Endometrial microvascular endothelial cells (primary cell): ENCODE data around the gene HERC2. TPM values are rescaled to one million over a fixed set of nuclear protein-coding genes. Genes with fewer than 3 reads are reported as not detected.
"Not testable (repeated sequence)": the region's sequence is repeated elsewhere in the genome, so short reads cannot be mapped to it uniquely, and the experiment has no call there.

Experiments
- in situ Hi-C: cut with HindIII; loops from 2 replicates; pipeline ENCODE4 v1.10.0; 2017; ENCODE audit warnings: low sequenced_read_pairs, low pct_unique_long_range_greater_than_20kb; ENCODE audit errors: inconsistent ontology term
- total RNA-seq: library from RNA; depleted of rRNA; stranded (reverse); fragments of >200 nt; gene quantifications from one replicate; pipeline ENCODE4 v1.2.3, GENCODE V29; 2015; ENCODE audit errors: inconsistent ontology term

Gene HERC2
- total RNA-seq, 1 donor from 2014 or later = 83.4 TPM

GRCh38 chr15:28123408-28124023 is 198.5 kb downstream of the HERC2 start:
- in situ Hi-C loops = no loop called here

DNA sequence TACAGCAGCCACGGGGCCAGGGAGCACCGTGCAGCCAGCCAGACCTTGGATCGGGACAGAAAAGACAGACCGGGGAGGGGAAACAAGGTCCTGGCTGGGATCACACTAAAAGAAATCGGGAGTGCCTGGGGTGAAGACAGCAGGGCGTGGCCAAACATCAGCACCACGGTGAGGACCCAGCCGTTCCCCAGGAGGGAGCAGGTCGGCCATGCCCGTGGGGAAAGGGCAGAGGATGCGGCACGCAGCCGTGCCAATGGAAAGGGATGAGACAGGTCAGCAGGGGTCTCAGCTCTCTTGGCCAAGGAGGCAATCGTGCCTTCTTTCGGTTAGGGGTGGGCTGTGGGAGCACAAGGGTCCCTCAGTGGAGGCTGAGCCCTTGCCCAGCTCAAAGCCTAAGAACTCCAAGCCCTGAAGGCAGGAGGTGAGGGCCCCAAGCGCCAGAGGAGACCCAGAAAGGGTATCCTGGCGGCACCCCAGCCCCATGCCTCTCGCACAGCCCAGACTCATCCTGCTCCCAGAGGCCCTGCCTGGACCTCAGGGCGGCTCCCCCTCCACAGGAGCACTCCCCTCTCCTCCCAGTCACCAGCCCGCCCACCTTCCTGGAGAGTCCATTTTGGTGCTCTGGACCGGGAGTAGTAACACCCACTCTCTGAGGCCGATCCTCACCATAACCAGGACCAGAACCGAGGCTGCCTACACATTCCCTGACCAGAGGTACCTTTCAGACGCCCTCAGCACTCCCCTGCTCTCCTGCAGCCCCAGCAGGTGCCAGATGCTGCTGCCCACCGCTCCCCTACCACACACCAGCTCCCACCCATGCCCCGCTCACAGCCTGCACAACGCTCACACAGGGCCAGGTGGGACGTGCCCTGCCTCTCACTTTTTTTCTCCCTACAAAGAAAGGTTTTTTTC is 199.7 kb downstream of the HERC2 start:
- in situ Hi-C loops = no loop called here

- in situ Hi-C loops = not testable (repeated sequence)
These were observed 200.4 kb downstream of the HERC2 start for GRCh38 chr15:28121577-28121976.

GRCh38 chr15:28120359-28120640 is 201.7 kb downstream of the HERC2 start:
- in situ Hi-C loops = no loop called here

- in situ Hi-C loops = no loop called here
These were observed 203.4 kb downstream of the HERC2 start for GRCh38 chr15:28118531-28118930.

DNA sequence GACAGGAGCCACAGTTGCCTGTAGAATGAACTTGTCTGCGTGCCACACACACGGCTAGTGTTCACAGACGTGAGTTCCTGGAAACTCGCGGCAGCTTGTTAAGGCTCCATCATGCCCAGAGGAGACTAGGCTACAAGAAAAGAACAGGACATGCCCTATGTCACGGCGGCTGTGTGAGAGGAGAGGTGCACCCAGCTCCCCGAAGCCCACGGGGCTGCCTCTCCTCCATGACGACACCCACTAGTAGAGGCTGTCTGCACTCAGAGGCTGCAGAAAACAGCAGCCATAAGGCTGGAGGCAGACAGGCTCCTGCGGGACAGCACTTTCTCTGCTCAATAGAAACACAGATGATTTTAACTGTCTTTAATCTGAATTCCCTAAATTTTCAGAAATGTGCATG is 203.9 kb downstream of the HERC2 start:
- in situ Hi-C loops = no loop called here

- in situ Hi-C loops = no loop called here
These were observed 204.5 kb downstream of the HERC2 start for GRCh38 chr15:28117432-28117990.

GRCh38 chr15:28116521-28117431 is 205.2 kb downstream of the HERC2 start:
- in situ Hi-C loops = no loop called here

GRCh38 chr15:28115871-28116270 is 206.1 kb downstream of the HERC2 start:
- in situ Hi-C loops = no loop called here

GRCh38 chr15:28114721-28115622 is 207.0 kb downstream of the HERC2 start:
- in situ Hi-C loops = no loop called here

DNA sequence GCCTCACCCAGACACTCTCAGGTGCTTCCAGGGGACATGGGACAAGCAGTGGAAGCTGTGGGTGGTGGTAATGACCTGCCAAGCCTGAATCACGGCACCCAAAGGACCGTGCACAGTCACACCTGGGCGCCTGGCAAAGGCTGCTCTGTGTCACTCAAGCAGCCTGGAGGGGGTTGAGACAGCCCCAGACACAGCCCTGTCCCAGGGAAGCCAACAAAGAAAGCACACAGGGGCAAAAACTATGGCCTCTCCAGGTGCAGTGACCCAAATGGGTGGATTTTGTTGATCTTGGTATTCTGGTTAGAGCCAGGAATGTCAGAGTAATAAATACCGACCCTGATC is 207.9 kb downstream of the HERC2 start:
- in situ Hi-C loops = no loop called here

- in situ Hi-C loops = no loop called here
These were observed 208.4 kb downstream of the HERC2 start for GRCh38 chr15:28113394-28114113.

DNA sequence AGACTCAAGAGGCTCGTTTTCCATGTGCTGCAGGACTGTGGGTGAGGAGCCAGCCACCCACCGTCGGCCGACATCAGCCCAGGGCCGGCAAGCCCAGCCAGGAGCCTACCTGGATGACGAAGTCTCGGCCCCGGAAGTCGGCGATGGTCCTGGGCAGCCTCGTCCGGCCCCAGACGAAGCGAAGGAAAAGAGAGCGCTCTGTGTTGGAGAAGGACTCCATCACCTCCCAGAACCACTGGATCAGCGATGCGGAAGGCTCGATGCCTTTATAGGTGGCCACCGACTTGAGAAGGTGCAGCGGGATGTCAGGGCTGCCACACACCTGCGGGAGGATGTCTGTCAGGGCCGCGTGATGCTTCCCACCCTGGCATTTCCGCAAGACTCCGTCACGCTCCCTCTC is 209.0 kb downstream of the HERC2 start:
- in situ Hi-C loops = no loop called here

- in situ Hi-C loops = no loop called here
These were observed 209.7 kb downstream of the HERC2 start for GRCh38 chr15:28112101-28112760.

GRCh38 chr15:28111543-28111942 is 210.4 kb downstream of the HERC2 start:
- in situ Hi-C loops = no loop called here

- in situ Hi-C loops = no loop called here
These were observed 211.5 kb downstream of the HERC2 start for GRCh38 chr15:28110481-28110881.
